GM21423 (cell line): ENCODE results near the gene ENPP7.

Experiments
- ATAC-seq: cut with Tn5 transposase; IDR thresholded peaks from one replicate; pipeline ENCODE4 v1.9.1; 2021; ENCODE audit warnings: mild to moderate bottlenecking, moderate library complexity; ENCODE audit not compliant: unreplicated experiment

The ENPP7 gene

GRCh38 chr17:79730769-79731483, at the start of gene ENPP7:
ENPP7 (plus strand) TSS chr17:79730943; CDS start chr17:79731140, 197 bp downstream.
- ATAC-seq, result no peak

GRCh38 chr17:79681101-79681621, 49.6 kb upstream of the ENPP7 start:
- ATAC-seq, result no peak

GRCh38 chr17:79681628-79682261, 49.0 kb upstream of the ENPP7 start:
- ATAC-seq, result no peak

- no peak for ATAC-seq
These were observed 47.4 kb upstream of the ENPP7 start for GRCh38 chr17:79683365-79683764.

GRCh38 chr17:79684132-79684985, 46.4 kb upstream of the ENPP7 start:
- no peak for ATAC-seq

- no peak for ATAC-seq
These were observed 45.6 kb upstream of the ENPP7 start for GRCh38 chr17:79685121-79685520.

- ATAC-seq, result no peak
These were observed 44.3 kb upstream of the ENPP7 start for GRCh38 chr17:79686476-79686875.

- ATAC-seq, result no peak
These were observed 40.3 kb upstream of the ENPP7 start for GRCh38 chr17:79690466-79690865.

- ATAC-seq, result no peak
These were observed 39.5 kb upstream of the ENPP7 start for GRCh38 chr17:79690988-79691836.

- no peak for ATAC-seq
These were observed 38.8 kb upstream of the ENPP7 start for GRCh38 chr17:79691931-79692330.

GRCh38 chr17:79693419-79693818, 37.3 kb upstream of the ENPP7 start:
- ATAC-seq, result no peak

GRCh38 chr17:79695293-79695790, 35.4 kb upstream of the ENPP7 start:
- no peak for ATAC-seq

GRCh38 chr17:79695797-79696609, 34.7 kb upstream of the ENPP7 start:
- ATAC-seq, result no peak

- no peak for ATAC-seq
These were observed 34.1 kb upstream of the ENPP7 start for GRCh38 chr17:79696610-79696982.

GRCh38 chr17:79698146-79698846, 32.4 kb upstream of the ENPP7 start:
- no peak for ATAC-seq

- ATAC-seq, result no peak
These were observed 31.2 kb upstream of the ENPP7 start for GRCh38 chr17:79699386-79700036.

- ATAC-seq, result no peak
These were observed 30.2 kb upstream of the ENPP7 start for GRCh38 chr17:79700592-79700991.

- ATAC-seq, result no peak
These were observed 28.7 kb upstream of the ENPP7 start for GRCh38 chr17:79702034-79702433.
